Neural crest cell (in vitro differentiated cells): ENCODE measurements around the gene UGGT2. TPM values are rescaled to one million over a fixed set of nuclear protein-coding genes. Genes with fewer than 3 reads are reported as not detected.

Experiments used
- DNase-seq: peaks from one replicate; pipeline ENCODE4 v3.0.0; 2021; ENCODE audit warnings: low read depth, mixed read lengths, low spot score
- H3K27ac Mint-ChIP-seq: one replicate; pipeline ENCODE4 v1.8.0; 2021; ENCODE audit warnings: mild to moderate bottlenecking, mixed read lengths; ENCODE audit not compliant: unreplicated experiment
- H3K27me3 Mint-ChIP-seq: 2 replicates; pipeline ENCODE4 v1.8.0; 2021; ENCODE audit warnings: low read depth, mild to moderate bottlenecking, mixed read lengths
- H3K36me3 Mint-ChIP-seq: 2 replicates; pipeline ENCODE4 v1.8.0; 2021; ENCODE audit warnings: low read depth, mild to moderate bottlenecking, mixed read lengths
- H3K4me1 Mint-ChIP-seq: 2 replicates; pipeline ENCODE4 v1.8.0; 2021; ENCODE audit warnings: mixed read lengths
- H3K4me3 Mint-ChIP-seq: one replicate; pipeline ENCODE4 v1.8.0; 2021; ENCODE audit warnings: mild to moderate bottlenecking, mixed read lengths
- H3K9me3 Mint-ChIP-seq: 2 replicates; pipeline ENCODE4 v1.8.0; 2021; ENCODE audit warnings: mixed read lengths
- total RNA-seq: library from RNA; stranded (reverse); gene quantifications from 2 replicates; pipeline ENCODE4 v1.2.1, GENCODE V29; 2021
- TF ChIP-seq, protein P1 (sequence below): fragments of 200-600 bp; sonication (generic); conservative IDR thresholded peaks from 2 replicates; pipeline ENCODE4 v1.5.0; 2021; ENCODE audit warnings: antibody characterized with exemption, mild to moderate bottlenecking

The UGGT2 gene
- total RNA-seq, 1 donor from 2014 or later, result 32.9 TPM

DNA sequence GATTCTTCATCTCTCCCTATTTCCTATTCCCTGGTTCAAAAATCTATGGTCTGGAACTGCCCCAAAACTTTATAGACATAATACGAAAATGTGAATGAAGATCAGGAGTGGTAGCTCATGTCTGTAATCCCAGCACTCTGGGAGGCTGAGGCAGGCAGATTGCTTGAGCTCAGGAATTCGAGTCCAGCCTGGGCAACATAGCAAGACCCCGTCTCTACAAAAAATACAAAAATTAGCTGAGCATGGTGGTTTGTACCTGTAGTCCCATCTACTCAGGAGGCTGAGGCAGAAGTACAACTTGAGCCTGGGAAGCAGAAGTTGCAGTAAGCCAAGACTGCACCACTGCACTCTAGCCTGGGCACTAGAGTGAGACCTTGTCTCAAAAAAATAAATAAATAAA is 35.1 kb downstream of the UGGT2 start:
- no peak overlapping the region for H3K4me3 Mint-ChIP-seq

DNA sequence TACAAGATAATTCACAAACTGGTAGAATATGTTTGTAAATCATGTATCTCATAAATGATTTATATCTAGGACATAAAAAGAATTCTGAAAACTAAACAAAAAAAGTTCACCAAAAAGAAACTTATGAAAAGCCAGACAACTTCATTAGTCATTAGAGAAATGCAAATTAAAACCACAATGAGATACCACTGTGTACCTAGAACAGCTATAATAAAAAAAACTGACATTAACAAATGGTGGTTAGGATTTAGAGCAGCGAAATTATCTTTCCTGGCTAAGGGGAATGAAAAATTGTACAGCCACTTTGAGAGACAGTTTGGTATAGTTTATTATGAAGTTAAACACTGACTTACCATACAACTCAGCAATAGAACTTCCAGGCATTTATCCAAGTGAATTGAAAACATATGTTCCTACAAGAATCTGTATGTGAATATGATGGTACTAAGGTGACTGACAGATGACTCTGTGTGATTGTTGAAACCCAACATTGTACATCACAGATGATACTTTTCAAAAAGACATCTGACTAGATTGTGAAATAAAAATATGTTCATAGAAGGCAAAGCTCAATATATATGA is 41.8 kb downstream of the UGGT2 start:
- peaks cover 12% of the 10 kb centered on the region for H3K9me3 Mint-ChIP-seq
- H3K27me3 Mint-ChIP-seq, result no peaks in the 10 kb centered on the region
- no peak for DNase-seq
- H3K36me3 Mint-ChIP-seq, result peaks cover 41% of the 10 kb centered on the region
- no peaks in the 10 kb centered on the region for H3K4me1 Mint-ChIP-seq
- H3K27ac Mint-ChIP-seq, result no peak overlapping the region
- H3K4me3 Mint-ChIP-seq, result no peak overlapping the region
- TF ChIP-seq, protein P1, sequence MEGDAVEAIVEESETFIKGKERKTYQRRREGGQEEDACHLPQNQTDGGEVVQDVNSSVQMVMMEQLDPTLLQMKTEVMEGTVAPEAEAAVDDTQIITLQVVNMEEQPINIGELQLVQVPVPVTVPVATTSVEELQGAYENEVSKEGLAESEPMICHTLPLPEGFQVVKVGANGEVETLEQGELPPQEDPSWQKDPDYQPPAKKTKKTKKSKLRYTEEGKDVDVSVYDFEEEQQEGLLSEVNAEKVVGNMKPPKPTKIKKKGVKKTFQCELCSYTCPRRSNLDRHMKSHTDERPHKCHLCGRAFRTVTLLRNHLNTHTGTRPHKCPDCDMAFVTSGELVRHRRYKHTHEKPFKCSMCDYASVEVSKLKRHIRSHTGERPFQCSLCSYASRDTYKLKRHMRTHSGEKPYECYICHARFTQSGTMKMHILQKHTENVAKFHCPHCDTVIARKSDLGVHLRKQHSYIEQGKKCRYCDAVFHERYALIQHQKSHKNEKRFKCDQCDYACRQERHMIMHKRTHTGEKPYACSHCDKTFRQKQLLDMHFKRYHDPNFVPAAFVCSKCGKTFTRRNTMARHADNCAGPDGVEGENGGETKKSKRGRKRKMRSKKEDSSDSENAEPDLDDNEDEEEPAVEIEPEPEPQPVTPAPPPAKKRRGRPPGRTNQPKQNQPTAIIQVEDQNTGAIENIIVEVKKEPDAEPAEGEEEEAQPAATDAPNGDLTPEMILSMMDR, result no peak

More for the DNA sequence above, 35.1 kb downstream of the UGGT2 start:
- TF ChIP-seq, protein P1, result no peak
- H3K9me3 Mint-ChIP-seq, result no peaks in the 10 kb centered on the region
- peaks cover 17% of the 10 kb centered on the region for H3K36me3 Mint-ChIP-seq
- peaks cover 6% of the 10 kb centered on the region for H3K4me1 Mint-ChIP-seq
- H3K27ac Mint-ChIP-seq, result no peak overlapping the region
- no peaks in the 10 kb centered on the region for H3K27me3 Mint-ChIP-seq
- no peak for DNase-seq

- no peaks in the 10 kb centered on the region for H3K4me1 Mint-ChIP-seq
- H3K9me3 Mint-ChIP-seq, result peaks cover 9% of the 10 kb centered on the region
- no peak for DNase-seq
These were observed 49.9 kb downstream of the UGGT2 start for GRCh38 chr13:96003304-96003703.

GRCh38 chr13:96002322-96003131 is 50.7 kb downstream of the UGGT2 start:
- peaks cover 29% of the 10 kb centered on the region for H3K36me3 Mint-ChIP-seq
- H3K9me3 Mint-ChIP-seq, result peaks cover 3% of the 10 kb centered on the region
- no peak overlapping the region for H3K4me3 Mint-ChIP-seq
- no peak overlapping the region for H3K27ac Mint-ChIP-seq
- no peak for DNase-seq
- no peaks in the 10 kb centered on the region for H3K27me3 Mint-ChIP-seq
- TF ChIP-seq, protein P1, result no peak
- no peaks in the 10 kb centered on the region for H3K4me1 Mint-ChIP-seq

More at GRCh38 chr13:96003304-96003703, 49.9 kb downstream of the UGGT2 start:
- Mint-ChIP-seq H3K36me3 (peaks cover 37% of the 10 kb centered on the region), H3K4me3 (no peak overlapping the region), H3K27me3 (no peaks in the 10 kb centered on the region), H3K27ac (no peak overlapping the region)
- TF ChIP-seq, protein P1, result peak; percentile 28

- Mint-ChIP-seq H3K4me1 (no peaks in the 10 kb centered on the region), H3K36me3 (peaks cover 10% of the 10 kb centered on the region), H3K9me3 (no peaks in the 10 kb centered on the region), H3K27ac (no peak overlapping the region), H3K4me3 (no peak overlapping the region), H3K27me3 (no peaks in the 10 kb centered on the region)
- TF ChIP-seq, protein P1, result no peak
- DNase-seq, result no peak
These were observed 53.1 kb downstream of the UGGT2 start for GRCh38 chr13:96000069-96000468.
